Kidney tubule cell (primary cell): ENCODE results near the gene GPR39.

Source experiments
- DNase-seq: peaks from one replicate; pipeline ENCODE4 v3.0.0-alpha.2; 2018; ENCODE audit warnings: low spot score

The GPR39 gene

DNA sequence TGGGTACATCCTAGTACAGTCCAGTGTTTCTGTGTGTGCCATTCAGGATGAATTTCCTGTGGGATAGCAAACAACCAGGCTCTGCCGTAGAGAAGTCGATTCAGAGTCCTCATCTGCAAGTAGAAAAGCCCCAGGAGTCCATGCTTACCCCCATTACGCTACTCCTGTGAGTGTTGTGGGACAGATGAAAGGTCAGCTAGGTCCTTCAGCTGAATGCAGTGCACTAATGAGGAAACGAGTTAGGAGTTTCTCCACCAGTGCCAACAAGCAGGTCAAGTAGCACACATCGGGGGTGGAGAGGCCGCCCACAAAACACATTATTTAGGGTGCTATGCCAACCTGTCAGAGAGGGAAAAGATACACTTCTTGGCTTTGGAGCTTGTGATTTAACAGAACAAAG, 2.5 kb upstream of the GPR39 start:
- DNase-seq, result no peak

DNA sequence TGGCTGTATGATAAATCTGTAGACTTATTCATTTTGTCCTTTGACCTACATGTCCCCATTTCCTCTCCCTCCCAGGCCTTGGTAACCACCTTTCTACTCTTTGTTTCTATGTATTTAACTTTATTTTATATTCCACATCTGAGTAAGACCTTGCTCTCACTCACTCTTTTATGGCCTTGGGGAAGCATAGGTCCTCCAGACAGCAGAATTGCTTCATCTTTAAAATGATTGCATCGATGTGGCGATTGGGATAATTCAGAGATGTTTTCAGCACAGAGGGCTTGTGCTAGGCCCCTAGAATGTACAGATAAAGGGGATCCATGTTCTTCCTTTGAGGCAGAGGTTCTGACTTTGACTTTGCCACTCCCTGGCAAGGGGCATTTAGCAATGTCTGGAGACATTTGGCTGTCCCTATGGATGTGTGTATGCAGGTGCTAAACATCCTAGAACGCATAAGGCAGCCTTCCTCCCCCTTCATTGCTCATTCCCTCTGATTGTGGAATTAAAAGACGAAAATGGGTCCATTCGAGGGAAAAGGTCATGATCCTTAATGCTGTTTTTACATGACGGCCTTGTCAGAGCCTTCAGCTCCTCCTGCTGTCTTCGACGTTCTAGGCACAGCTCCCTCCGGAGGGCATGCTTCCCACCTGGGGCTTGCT, 1.2 kb upstream of the GPR39 start:
- DNase-seq, result no peak

DNA sequence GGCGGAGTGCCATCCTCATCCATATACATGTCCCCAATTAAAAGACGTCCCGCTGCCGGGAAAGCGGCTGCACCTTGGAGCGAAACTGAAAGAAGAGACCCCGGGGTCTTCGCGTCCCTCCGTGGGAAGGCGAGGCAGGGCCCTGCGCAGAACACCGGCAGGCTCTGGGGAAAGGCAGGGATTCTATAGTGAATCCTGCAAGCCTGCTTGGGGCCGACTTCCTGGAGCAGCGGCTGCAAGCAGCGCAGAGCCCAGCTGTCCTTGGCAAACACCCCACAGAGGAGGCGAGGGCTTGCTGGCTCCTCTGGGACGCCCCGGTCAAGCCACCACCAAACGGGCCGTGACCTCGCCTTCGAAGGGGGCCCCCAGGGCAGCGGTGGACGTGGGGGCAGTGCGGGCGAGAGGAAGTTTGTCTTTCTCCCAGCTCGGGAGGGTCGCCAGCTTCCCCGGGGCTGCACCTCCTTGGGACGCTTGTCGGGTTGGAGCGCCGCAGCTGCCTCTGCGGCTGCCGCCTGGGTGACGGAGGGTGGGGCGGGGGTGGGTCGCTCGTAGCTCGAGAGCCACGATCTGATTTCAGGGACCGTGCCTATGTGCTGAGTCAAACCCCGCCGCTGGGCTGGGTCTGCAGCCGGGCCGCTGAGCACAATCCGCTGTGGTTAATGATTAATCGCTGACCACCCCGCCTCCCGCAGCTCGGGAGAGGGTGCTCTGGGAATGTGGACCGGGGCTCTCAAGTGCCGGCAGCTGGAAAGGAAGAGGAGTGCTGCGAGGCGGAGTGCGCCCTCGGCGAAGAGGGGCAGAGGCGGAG, 486 bp upstream of the GPR39 start:
- peak; percentile 100 for DNase-seq

DNA sequence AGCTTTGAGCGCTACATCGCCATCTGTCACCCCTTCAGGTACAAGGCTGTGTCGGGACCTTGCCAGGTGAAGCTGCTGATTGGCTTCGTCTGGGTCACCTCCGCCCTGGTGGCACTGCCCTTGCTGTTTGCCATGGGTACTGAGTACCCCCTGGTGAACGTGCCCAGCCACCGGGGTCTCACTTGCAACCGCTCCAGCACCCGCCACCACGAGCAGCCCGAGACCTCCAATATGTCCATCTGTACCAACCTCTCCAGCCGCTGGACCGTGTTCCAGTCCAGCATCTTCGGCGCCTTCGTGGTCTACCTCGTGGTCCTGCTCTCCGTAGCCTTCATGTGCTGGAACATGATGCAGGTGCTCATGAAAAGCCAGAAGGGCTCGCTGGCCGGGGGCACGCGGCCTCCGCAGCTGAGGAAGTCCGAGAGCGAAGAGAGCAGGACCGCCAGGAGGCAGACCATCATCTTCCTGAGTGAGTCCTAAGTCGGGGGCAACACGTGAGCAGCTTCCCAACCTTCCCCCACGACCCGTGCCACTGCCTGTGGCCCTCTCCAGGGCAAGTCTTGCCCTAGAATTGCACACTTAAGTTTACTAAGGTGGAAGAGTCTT, 928 bp downstream of the GPR39 start:
- no peak for DNase-seq

DNA sequence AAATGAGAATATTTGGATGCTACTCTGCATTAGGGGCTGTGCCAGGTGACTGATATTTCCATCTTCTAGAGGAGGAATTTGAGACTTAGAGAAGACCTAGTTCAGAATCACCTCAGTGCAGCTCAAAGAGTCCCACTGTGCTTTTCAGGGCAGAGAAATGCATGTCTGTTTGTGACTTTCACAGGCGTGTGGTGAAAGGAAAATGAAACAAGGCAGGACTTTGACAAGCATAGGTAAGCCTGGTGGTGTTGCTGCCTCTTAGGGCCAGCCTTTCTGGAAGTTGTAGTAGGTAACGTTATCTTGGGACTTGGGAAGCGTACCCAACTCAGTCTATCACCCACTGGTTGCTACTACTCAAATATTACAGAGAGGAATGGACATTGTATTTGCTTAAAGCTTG, 2.6 kb downstream of the GPR39 start:
- no peak for DNase-seq

DNA sequence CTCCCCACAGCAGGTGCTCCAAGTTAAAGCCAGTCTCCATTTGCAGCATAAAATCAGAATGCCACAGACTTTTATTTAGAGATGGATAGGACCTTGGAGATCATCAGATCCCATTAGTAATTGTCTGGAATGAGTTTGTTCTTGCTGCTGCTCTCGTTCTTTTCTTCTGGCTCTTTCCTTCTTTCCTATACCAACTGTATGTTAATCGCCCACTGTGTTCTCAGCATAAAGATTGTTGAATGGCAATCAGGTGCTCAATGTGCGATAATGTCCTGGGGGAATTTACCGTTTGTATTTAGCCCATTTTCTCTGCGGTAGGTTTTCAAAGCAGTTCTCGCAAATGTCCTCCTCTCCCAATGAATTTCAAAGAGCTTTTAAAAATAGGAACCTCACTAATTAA, 3.3 kb downstream of the GPR39 start:
- DNase-seq, result no peak

DNA sequence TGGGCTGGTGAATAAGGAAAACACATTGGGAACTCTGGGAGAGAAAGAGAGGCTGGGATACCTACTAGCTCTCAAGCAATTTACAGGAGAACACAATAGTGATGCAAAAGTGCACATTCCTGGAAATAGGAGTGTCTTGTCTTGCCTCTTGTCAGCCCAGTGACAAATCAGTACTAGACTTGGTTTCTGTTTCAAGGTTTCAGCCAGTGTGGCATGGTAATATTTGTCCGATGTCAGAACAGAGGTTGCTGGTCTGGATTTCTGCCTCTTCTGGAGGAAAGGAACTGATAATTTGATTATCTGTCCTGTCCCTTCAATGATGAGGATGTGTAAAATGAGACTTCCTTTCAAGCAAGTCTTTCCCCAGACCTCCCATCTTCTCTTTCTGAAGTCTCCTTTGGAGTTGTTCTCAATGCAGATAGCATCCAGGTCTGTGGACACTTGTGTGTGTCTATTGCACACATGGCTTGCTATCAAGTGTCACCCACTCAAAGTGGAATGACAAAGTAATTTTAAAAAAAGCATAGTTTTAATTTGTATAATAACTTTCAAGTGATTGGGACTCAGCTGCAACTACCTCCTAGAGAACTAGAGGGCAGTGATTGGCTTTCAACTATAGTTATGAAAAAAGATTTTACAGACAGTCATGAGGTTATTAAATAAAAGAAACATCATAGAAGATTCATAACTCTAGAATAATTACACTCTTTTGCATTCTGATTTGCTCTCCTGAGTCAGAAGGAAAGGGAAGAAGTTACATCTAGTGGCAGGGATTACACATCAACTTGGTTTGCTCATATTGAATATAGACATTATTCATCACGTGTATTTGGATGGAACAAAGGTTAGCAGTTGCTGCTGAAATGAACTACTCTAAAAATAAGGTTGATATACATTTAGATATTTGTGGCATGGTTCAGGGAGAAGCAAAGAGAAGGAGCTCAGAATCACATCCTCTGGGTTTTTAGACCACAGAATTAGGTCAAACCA, 4.5 kb downstream of the GPR39 start:
- DNase-seq, result peak; percentile 37

DNA sequence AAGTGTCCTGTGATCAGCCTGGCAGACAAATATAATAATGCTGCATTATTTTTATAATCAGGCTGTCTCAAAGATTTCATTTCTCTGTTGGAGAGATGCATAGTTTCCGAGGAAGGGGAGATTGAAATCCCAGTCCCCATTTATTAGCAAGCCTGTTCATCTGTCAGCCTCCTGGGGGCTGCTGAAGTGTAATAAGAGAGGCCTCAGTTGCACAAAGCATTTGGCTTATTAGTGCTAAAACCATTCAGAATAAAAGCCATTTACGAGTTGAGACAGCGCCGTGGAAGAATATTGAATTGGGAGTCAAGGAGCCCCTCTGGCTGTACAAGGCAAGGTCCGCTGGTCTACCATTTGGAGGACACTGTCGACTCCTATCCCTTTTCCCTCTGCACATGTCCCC, 6.1 kb downstream of the GPR39 start:
- DNase-seq, result no peak

DNA sequence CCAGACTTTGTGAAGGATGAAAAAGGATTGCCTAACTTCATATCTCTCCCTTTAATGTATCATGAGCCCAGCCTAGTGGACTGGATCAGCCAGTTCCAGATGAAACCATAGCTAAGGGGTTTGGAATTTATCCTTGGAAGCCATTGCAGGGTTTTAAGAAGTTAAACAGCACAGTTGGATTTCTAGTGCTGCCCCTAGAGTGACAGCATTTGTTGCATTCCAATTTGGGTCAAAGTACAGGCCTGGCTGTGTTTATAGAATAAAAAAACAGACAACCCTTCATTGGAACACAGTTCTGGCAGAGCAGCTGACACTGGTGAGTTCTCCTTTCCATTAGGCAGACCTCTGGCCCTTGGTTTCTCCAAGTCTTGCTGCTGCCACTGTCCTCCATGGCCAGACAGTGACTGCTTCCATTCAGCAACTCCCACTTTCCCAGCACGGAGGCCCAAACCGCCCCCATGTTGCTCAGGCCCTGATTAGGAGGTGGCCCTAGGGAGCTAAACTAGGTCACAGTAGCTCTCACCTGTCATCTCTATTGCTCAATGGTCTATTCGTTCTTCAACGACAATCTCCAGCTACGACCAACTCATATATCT, 8.0 kb downstream of the GPR39 start:
- peak; percentile 24 for DNase-seq

DNA sequence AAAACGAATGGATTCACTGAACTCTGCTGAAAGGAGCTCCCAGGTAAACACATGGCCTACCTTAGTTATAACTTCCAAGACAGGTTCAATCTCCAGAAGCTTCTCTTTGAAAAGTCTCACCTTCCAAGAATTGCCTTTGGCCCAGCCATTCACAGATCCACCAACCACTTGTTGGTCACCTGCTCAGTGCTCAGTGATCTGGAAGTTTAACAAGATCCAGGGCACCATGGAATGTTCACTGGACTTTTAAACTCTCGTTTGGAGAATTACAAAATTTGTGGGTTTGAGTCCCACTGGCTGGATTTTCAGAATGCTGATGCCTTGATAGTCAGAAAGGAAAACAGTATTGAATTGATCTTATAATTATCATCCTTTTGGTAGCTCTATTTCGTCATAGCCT, 9.4 kb downstream of the GPR39 start:
- no peak for DNase-seq

DNA sequence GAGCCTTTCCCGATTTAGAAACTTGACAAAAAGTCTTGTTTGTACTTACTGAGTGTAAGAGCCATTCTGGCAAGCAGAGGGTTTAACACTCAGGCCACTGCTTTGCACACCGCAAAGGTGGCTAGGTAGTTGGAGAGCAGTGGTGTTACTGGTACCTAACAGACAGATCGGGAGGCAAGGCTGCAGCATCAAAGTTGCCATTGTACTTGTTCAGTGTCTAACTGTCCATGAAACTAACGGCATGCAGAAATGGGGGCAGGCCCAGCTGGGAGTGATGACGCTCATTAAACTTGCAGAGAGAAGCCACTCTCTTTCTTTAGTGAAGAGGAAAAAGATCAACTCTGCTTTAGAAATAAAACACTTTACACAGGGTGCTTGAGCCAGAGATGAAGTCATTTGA, 10.1 kb downstream of the GPR39 start:
- DNase-seq, result no peak

DNA sequence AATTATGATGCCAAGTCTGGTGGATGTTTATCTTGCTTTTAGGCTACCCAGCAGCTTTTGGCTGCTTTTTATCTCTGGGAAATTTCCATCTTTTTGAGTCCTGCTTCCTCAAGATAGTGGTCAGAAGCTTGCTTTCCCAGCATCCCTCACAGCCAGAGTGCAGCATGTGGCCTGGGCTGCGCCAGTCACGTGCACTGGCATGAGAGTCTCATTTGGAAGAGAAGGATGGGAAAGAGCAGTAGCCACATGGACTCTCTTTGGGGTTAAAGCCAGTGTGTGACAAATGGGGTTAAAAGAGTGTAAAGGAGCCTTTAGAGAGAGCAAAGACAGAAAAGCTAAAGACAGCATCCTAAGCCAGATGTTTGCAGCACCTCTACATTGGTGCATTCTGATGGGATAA, 12.7 kb downstream of the GPR39 start:
- DNase-seq, result no peak

DNA sequence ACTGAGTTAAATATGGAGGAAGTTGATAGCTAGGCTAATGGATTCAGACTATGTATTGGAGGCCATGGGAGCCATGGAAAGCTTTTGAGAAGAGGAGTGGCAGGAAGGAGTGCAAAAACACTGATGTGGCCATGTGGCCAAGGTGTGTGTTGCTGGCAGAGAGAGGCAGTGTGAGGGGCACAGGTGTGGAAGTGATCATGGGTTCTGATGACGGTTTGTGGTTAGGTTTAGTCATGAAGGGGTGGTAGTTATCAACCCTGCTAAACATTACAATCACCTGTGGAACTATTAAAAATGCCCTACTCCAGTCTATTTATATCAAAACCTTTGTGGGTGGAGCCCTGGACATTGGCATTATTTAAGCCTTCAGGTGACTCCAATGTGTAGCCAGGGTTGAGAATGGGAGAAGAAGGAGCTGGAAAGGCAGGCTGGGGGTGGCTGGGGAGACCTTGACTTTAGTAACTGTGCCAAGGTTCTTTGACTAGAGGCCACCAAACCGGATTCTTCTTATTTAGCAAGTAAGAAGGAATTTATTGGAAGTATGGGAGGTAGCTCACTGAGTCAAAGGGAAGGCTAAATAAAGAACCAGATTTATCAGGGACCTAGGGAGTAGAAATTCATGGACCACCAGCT, 13.5 kb downstream of the GPR39 start:
- peak; percentile 54 for DNase-seq

DNA sequence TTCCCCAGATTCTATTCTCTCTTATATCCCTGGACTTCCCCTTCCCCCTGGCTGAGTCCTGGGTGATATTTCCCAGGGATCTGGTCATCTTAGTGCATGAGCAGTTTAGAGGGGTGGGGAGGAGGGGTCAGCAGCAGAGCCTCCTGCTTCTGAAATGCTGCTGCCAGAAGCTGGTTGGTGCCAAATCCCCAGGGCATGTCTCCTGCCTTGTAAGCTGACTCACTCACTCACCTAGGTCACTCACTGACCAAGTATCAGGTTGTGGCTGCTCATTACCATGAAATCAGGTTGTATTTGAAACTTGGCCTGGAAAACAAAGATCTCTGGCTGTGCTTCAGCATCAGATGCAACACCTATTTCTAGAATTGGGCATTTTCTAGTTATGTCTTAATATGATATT, 14.3 kb downstream of the GPR39 start:
- DNase-seq, result peak; percentile 91

DNA sequence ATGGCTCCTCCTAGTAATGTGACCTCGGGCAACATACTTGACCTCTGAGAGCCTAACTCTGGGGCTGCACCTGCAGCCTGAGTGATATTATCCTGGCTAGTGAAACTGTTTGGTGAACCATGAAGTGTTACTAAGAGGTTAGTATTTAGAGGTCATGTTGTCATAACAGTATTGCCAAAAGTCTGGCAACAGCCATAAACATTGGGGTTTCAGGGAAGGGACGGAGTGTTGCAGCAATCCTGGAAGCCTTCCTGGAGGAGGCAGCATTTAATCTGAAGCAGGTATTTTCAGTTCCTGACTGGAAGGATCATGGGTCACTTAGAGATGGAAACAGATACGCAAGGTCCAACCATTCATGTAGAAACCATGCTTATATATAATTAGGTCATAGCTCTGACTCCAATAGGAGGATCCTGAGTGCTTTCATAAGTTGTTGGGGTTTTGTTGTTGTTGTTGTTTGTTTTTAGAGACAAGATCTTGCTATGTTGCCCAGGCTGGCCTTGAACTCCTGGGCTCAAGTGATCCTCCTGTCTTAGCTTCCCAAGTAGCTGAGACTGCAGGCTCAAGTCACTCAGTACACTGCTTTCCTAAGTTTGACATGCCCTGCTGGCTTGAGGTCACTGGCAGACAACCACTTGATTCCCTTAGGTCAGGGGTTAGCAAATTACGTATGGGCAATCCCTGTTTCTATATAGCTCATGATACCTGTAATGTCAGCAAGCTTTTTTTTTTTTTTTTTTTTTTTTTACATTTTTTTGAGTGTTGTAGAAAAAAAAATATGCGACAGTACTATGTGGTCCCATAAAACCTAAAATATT, 21.5 kb downstream of the GPR39 start:
- DNase-seq, result peak; percentile 52

DNA sequence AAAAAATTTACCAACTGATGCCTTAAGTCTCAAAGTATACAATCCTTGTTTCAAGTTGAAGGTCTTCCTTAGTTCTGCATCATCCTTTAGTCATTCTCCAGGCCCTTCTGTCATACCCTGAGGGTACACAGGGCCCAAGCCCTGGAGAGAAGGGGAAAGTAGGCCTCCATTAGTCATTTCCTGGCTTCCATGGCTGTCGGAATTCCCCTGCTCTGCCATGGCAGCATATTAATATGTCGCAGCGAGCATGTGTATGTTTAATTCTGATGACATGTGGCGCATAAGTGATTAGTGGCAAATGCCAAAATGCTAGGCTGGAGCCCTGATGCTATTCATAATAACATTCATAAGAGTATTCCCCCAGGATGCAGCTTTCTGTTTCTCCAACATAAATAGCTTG, 22.1 kb downstream of the GPR39 start:
- DNase-seq, result peak; percentile 97

DNA sequence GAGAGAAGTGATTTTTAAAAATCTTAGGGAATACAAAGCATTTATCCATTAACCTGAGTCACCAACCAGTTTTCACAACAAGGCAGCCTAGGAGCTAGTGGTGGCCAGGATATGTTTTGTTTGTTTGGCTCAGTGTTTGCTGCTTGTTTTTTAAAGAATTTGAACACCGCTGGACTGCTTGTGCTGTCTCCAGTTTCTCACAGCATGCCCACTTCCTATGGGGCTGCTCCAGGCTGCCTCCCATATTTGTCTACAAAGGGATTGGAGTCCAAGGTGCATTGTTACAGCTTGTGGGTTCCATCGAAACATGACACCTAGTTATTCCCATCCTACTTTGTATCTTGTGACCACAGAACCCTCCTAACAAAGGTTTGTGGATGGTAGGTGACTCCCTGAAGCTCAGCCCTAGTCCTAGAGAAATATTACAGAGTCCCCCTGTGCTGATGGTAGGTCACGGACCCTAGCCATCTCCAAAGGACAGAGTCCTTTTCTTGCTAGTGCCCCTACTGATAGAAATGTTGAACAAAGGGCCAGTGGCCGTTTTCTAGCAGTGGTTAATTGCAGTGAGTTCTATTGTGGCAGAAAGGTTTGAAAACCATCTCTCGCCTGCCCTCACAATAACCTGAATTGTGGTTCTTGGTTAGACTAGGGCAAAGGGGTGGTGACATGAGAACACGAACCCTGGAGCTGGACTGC, 23.2 kb downstream of the GPR39 start:
- DNase-seq, result peak; percentile 51

DNA sequence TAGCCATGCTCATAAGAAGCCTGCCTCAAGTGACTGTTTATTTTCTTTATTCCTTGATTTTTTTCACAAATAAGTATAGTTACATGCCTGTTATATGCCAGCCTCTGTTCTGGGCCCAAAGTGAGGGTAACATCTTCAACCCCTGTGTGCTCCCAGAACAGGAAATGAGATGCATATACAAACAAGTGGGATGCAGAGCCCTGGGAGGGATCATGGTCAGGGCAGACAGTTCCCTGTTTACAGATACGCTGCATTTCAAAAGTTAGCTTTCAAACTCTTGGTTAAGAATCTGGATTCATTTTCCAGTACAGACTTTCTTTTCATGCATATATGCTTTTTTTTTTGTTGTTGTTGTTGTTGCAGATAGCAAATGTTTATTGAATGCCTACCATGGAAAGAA, 24.4 kb downstream of the GPR39 start:
- DNase-seq, result no peak

DNA sequence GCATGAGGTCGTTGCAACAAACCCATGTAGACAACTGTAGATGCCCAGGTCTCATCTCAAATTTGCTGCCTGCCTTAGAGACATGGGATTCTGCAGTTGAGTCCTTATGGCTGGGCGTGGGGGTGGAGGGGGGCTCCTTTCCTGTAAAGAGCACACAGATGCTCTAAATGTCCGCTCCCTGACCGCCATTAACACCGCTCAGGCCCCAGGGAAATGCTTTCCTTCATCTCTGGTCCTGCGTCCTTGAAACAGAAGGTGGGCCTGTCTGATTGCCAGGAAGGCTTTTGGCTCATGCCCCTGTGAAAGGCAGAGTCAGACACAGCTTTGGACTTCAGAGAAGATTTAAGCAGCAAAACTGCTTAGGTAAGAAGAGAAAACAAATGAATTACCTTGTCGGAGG, 25.7 kb downstream of the GPR39 start:
- no peak for DNase-seq

DNA sequence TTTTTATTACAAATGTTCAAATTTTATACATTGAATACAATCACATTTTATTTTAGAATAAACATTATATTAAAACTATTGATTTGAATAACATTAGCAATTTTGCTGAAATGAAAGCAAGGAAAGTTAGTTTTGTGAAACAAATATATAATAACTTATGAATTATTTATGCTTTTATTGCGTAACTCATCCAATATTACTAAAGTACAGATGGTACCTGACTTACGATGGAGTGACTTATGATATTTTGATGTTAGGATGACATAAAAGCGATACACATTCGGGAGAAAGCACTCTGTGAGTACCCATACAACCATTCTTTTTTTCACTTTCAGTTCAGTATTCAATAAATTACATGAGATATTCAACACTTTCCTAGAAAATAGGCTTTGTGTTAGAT, 26.5 kb downstream of the GPR39 start:
- no peak for DNase-seq
